GM12891 (cell line): ENCODE results near the gene CDH13.

Experiments
- DNase-seq: peaks from one replicate; pipeline ENCODE4 v3.0.0; 2011; ENCODE audit warnings: low spot score; ENCODE audit not compliant: insufficient read length
- FAIRE-seq: peaks from 2 replicates; lab custom pipeline; 2011; peaks lifted over from hg19 to GRCh38; lab: Jason Lieb, UNC
- PAX5 ChIP-seq: IDR thresholded peaks from 2 replicates; pipeline ENCODE4 v1.6.1; 2011; ENCODE audit warnings: low read length, moderate library complexity, mild to moderate bottlenecking; ENCODE audit not compliant: insufficient read depth, severe bottlenecking
- POLR2A ChIP-seq: IDR thresholded peaks from 2 replicates; pipeline ENCODE4 v1.6.1; 2011; ENCODE audit warnings: low read depth, low read length, control low read depth
- POLR2AphosphoS5 ChIP-seq: IDR thresholded peaks from 2 replicates; pipeline ENCODE4 v1.6.1; 2011; ENCODE audit warnings: low read depth, low read length, control low read depth
- POU2F2 ChIP-seq: IDR thresholded peaks from 2 replicates; pipeline ENCODE4 v1.6.1; 2011; ENCODE audit warnings: low read depth, mild to moderate bottlenecking, control low read depth, low read length, moderate library complexity
- SPI1 ChIP-seq: IDR thresholded peaks from 2 replicates; pipeline ENCODE4 v1.6.1; 2011; ENCODE audit warnings: low read depth, low read length, control low read depth
- TAF1 ChIP-seq: IDR thresholded peaks from 2 replicates; pipeline ENCODE4 v1.6.1; 2011; ENCODE audit warnings: low read depth, low read length, control low read depth

CDH13 gene

GRCh38 chr16:83031524-83031923 is 404.8 kb downstream of the CDH13 start:
- no peak for TF ChIP-seq SPI1
- no peak for TF ChIP-seq POU2F2
- no peak for TF ChIP-seq PAX5
- TF ChIP-seq POLR2AphosphoS5 = no peak

GRCh38 chr16:83037102-83037501 is 410.3 kb downstream of the CDH13 start:
- TF ChIP-seq PAX5 = no peak
- no peak for TF ChIP-seq POU2F2
- no peak for TF ChIP-seq POLR2AphosphoS5
- no peak for TF ChIP-seq TAF1
- FAIRE-seq (no peak), DNase-seq (no peak)

More at GRCh38 chr16:83031524-83031923, 404.8 kb downstream of the CDH13 start:
- DNase-seq (no peak), FAIRE-seq (no peak)

DNA sequence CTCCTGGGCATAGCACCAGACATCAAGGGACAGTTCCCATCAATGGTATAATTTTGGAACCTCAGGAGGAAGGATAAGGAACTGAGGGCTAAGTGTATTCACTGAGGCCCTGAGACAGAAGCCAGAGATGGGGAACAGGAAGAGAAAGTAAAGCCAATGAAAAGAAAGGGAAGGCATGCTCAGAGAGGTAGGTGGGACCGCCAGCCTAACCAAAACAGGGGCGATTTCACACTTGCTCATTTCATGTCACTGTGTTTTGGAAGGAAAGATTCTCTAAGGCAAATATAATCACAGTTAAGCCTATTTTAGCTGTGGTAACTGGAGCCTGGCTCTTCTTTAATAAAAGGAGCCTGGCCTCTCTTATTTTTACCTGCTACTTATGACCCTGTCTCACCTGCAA is 411.1 kb downstream of the CDH13 start:
- FAIRE-seq (no peak), DNase-seq (no peak)
- TF ChIP-seq TAF1 (no peak), PAX5 (no peak)

- FAIRE-seq = no peak
- no peak for DNase-seq
These were observed 413.4 kb downstream of the CDH13 start for GRCh38 chr16:83040174-83040573.

GRCh38 chr16:83044589-83044988 is 417.8 kb downstream of the CDH13 start:
- FAIRE-seq = no peak
- no peak for DNase-seq
- no peak for TF ChIP-seq SPI1
- no peak for TF ChIP-seq PAX5
- no peak for TF ChIP-seq POLR2A
- no peak for TF ChIP-seq POLR2AphosphoS5
- TF ChIP-seq POU2F2 = no peak
- no peak for TF ChIP-seq TAF1

More at GRCh38 chr16:83040174-83040573, 413.4 kb downstream of the CDH13 start:
- no peak for TF ChIP-seq SPI1
- TF ChIP-seq PAX5 = no peak
- TF ChIP-seq TAF1 = no peak
- TF ChIP-seq POLR2A = no peak
- no peak for TF ChIP-seq POLR2AphosphoS5
- no peak for TF ChIP-seq POU2F2

GRCh38 chr16:83045790-83046189 is 419.0 kb downstream of the CDH13 start:
- FAIRE-seq = no peak
- TF ChIP-seq TAF1 = no peak
- TF ChIP-seq SPI1 = no peak
- TF ChIP-seq POU2F2 = no peak
- TF ChIP-seq POLR2A = no peak
- TF ChIP-seq POLR2AphosphoS5 = no peak
- TF ChIP-seq PAX5 = no peak

DNA sequence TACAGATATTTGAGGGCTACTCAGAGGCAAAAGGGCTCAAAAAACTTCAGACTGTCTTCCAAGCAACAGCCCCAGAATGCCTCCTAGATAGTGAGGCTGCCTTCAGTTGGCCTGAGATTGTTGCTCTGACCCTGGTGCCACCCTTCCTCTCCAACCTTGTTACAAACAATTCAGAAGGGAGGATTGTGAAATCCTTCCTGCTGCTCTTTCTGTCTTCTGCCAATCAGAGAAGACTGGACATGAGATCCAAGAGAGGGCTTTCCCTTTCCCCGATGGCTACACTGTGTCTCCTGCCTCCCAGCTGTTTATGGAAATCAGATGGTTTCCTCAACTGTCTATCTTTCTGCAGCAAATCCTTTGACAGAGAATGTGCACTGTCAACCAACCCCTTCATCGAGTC is 419.9 kb downstream of the CDH13 start:
- DNase-seq = no peak
- FAIRE-seq = no peak
- TF ChIP-seq POLR2AphosphoS5 = no peak

More at GRCh38 chr16:83045790-83046189, 419.0 kb downstream of the CDH13 start:
- DNase-seq = no peak

DNA sequence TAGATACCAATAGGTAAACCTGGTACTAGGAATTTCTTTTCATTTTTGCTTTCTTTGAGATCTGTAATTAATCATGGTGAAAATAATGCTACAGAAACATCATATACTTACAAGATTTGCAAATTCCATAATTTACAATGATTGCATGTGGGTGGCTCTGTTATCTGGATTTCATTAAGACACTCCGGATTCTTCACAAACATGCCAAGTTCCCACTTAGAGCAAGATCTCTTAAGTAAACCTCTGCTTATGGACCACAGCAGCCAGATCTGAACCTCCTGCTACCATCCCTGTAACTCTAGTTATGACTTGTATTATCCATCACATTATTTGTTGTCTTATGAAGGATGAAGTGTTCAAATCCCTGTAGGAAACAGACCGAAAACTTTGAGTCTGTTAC is 424.7 kb downstream of the CDH13 start:
- FAIRE-seq (no peak), DNase-seq (no peak)
- TF ChIP-seq SPI1 (no peak), POLR2AphosphoS5 (no peak), POLR2A (no peak)

DNA sequence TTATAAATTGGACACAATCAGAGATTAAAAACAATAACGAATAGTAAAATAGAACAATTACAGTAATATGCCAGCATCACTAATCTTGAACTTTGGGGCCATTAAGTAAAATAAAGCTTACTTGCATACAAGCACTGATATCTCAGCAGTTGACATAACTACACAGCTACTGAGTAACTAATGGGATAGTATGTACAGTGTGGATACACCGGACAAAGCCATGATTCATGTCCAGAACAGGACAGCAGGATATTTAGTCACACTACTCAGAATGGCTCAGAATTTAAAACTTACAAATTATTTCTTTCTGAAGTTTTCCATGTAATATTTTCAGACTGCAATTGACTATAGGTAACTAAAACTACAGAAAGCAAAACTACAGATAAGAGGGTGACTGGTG is 427.5 kb downstream of the CDH13 start:
- FAIRE-seq (no peak), DNase-seq (no peak)
- TF ChIP-seq POLR2A (no peak), POU2F2 (no peak), PAX5 (no peak), POLR2AphosphoS5 (no peak), SPI1 (no peak), TAF1 (no peak)

GRCh38 chr16:83058376-83058775 is 431.6 kb downstream of the CDH13 start:
- no peak for TF ChIP-seq SPI1
- no peak for TF ChIP-seq POU2F2
- no peak for TF ChIP-seq PAX5
- TF ChIP-seq TAF1 = no peak
- no peak for TF ChIP-seq POLR2AphosphoS5
- TF ChIP-seq POLR2A = no peak
- FAIRE-seq (no peak), DNase-seq (no peak)

GRCh38 chr16:83059237-83059636 is 432.5 kb downstream of the CDH13 start:
- DNase-seq = no peak
- no peak for FAIRE-seq

More at GRCh38 chr16:83059237-83059636, 432.5 kb downstream of the CDH13 start:
- no peak for TF ChIP-seq PAX5
- no peak for TF ChIP-seq POLR2A
- no peak for TF ChIP-seq POLR2AphosphoS5
- TF ChIP-seq POU2F2 = no peak
- no peak for TF ChIP-seq SPI1
